K562 (cell line): ENCODE results near the gene NPDC1. TPM values are rescaled to one million over a fixed set of nuclear protein-coding genes. Genes with fewer than 3 reads are reported as not detected.
A peak's percentile ranks its signal among the peaks of the same experiment; 100 is the strongest.

ENCODE experiments used
- BRF1 ChIP-seq: IDR thresholded peaks from 3 replicates; pipeline ENCODE4 v1.6.1; 2011; ENCODE audit warnings: borderline replicate concordance, mild to moderate bottlenecking; ENCODE audit not compliant: insufficient read length; ENCODE audit errors: extremely low read depth
- GABPB1 ChIP-seq: sonication (generic); formaldehyde crosslinking; IDR thresholded peaks from 2 replicates; pipeline ENCODE4 v1.8.0; 2022; ENCODE audit warnings: mild to moderate bottlenecking, missing genetic modification reagents
- IRF1 ChIP-seq: sonication (generic); formaldehyde crosslinking; IDR thresholded peaks from 2 replicates; pipeline ENCODE4 v1.8.0; 2022; ENCODE audit warnings: missing genetic modification reagents, mild to moderate bottlenecking, borderline replicate concordance
- JUN ChIP-seq, 2 experiments: sonication (generic) in 1 of 2; formaldehyde crosslinking in 1 of 2; IDR thresholded peaks; 2 replicates each; pipeline versions ENCODE4 v1.6.1 to v1.8.0; 2012 to 2022; ENCODE audit warnings: borderline replicate concordance in 2 of 2, mild to moderate bottlenecking in 2 of 2, improper control_type of control experiment in 1 of 2, low read depth in 1 of 2, low read length in 1 of 2, missing genetic modification reagents in 1 of 2
- KAT7 ChIP-seq: sonication (generic); formaldehyde crosslinking; IDR thresholded peaks from 2 replicates; pipeline ENCODE4 v1.8.0; 2022; ENCODE audit warnings: missing genetic modification reagents, mild to moderate bottlenecking, borderline replicate concordance
- RBM39 ChIP-seq: fragments of 200-400 bp; formaldehyde crosslinking; optimal IDR thresholded peaks from 2 replicates; pipeline ENCODE3; 2018; ENCODE audit warnings: low read depth, low read length
- SIN3A ChIP-seq, 2 experiments: fragments of 150-350 bp in 1 of 2; IDR thresholded peaks; 2 replicates each; pipeline ENCODE4 v1.6.1; 2011 to 2016; ENCODE audit warnings: borderline replicate concordance in 2 of 2, low read depth in 2 of 2, low read length in 2 of 2, mild to moderate bottlenecking in 2 of 2, moderate library complexity in 2 of 2; ENCODE audit not compliant: control insufficient read depth in 1 of 2
- SMARCE1 ChIP-seq: fragments of 450-650 bp; IDR thresholded peaks from 2 replicates; pipeline ENCODE4 v1.7.1; 2016; ENCODE audit warnings: mild to moderate bottlenecking
- TCF7 ChIP-seq: sonication (generic); IDR thresholded peaks from 2 replicates; pipeline ENCODE4 v1.6.1; 2016; ENCODE audit warnings: antibody characterized with exemption, borderline replicate concordance
- ZNF23 ChIP-seq: fragments of 250-450 bp; sonication (Bioruptor Pico); IDR thresholded peaks from 2 replicates; pipeline ENCODE4 v1.4.0; 2020; ENCODE audit warnings: mild to moderate bottlenecking
- ZNF253 ChIP-seq: fragments of 250-450 bp; sonication (Bioruptor Pico); conservative IDR thresholded peaks from 2 replicates; pipeline ENCODE4 v1.6.1; 2021; ENCODE audit warnings: mild to moderate bottlenecking
- ZNF274 ChIP-seq: IDR thresholded peaks from 2 replicates; pipeline ENCODE4 v1.6.1; 2011; ENCODE audit warnings: low read depth, mild to moderate bottlenecking, low read length, moderate library complexity, borderline replicate concordance
- ZNF407 ChIP-seq: fragments of 450-650 bp; IDR thresholded peaks from 2 replicates; pipeline ENCODE4 v1.6.1; 2016; ENCODE audit warnings: low read depth
- polyA plus RNA-seq, 8 experiments: library from polyadenylated mRNA; depleted of rRNA in 4 of 8; stranded (reverse) in 5 of 8; unstranded in 3 of 8; fragments of >200 nt; fragmentation: Nextera tagmentation in 2 of 8; fragmentation: Illumina TruSeq in 1 of 8; extraction: Ambion mirVana in 2 of 8; extraction: Trizol in 1 of 8; gene quantifications; 2 replicates each; pipeline versions ENCODE4 v1.2.1 to v1.2.3, GENCODE V29; 2011 to 2014; ENCODE audit warnings: inconsistent platforms in 1 of 8, missing spikeins in 1 of 8
- total RNA-seq, 7 experiments: library from RNA; depleted of rRNA in 6 of 7; stranded (reverse); fragments of >200 nt in 6 of 7; fragmentation: Illumina TruSeq in 2 of 7; extraction: Trizol in 2 of 7; gene quantifications; 2 replicates each; pipeline versions ENCODE4 v1.2.1 to v1.2.3, GENCODE V29; 2011 to 2021; ENCODE audit warnings: low replicate concordance in 1 of 7
- TF ChIP-seq, protein P1 (sequence below): IDR thresholded peaks from 2 replicates; pipeline ENCODE4 v1.6.1; 2011; ENCODE audit warnings: borderline replicate concordance, low read depth, mild to moderate bottlenecking, moderate library complexity, low read length; ENCODE audit not compliant: insufficient read depth, poor library complexity, severe bottlenecking

NPDC1 gene
- total and polyA plus RNA-seq, 9 of the 15 experiments (the other 6 are each of a cell fraction or from before 2014, with no cell fraction given): 0.06 to 2.1 (median 0.53) TPM; not detected in 3

GRCh38 chr9:137067860-137068538 is 22.0 kb upstream of the NPDC1 start (continued):
- no peak for TF ChIP-seq BRF1
- no peak for TF ChIP-seq ZNF23
- TF ChIP-seq, protein P1, sequence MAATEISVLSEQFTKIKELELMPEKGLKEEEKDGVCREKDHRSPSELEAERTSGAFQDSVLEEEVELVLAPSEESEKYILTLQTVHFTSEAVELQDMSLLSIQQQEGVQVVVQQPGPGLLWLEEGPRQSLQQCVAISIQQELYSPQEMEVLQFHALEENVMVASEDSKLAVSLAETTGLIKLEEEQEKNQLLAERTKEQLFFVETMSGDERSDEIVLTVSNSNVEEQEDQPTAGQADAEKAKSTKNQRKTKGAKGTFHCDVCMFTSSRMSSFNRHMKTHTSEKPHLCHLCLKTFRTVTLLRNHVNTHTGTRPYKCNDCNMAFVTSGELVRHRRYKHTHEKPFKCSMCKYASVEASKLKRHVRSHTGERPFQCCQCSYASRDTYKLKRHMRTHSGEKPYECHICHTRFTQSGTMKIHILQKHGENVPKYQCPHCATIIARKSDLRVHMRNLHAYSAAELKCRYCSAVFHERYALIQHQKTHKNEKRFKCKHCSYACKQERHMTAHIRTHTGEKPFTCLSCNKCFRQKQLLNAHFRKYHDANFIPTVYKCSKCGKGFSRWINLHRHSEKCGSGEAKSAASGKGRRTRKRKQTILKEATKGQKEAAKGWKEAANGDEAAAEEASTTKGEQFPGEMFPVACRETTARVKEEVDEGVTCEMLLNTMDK: peak; percentile 77
- no peak for TF ChIP-seq IRF1 (CRISPR knock-in tag)
- TF ChIP-seq ZNF253 (CRISPR knock-in tag): no peak
- no peak for TF ChIP-seq JUN (IDR thresholded peaks at IDR 0.05; ENCODE audit: borderline replicate concordance, low read depth, low read length)
- TF ChIP-seq JUN (CRISPR knock-in tag; IDR thresholded peaks at IDR 0.05; ENCODE audit: borderline replicate concordance): no peak
- peak; percentile 69 for TF ChIP-seq GABPB1
- TF ChIP-seq TCF7: no peak
- TF ChIP-seq SMARCE1: no peak
- TF ChIP-seq KAT7 (CRISPR knock-in tag): peak; percentile 57; the same call in 1 of the 2 replicates
- no peak for TF ChIP-seq ZNF274
- TF ChIP-seq SIN3A (IDR thresholded peaks at IDR 0.05; ENCODE audit: borderline replicate concordance in 2 of 2, control insufficient read depth in 1 of 2, low read depth in 2 of 2, low read length in 2 of 2): peak in 1 of 2 experiments; percentile 49; a peak in 1 of 4 replicates
- no peak for TF ChIP-seq ZNF407
- TF ChIP-seq RBM39: no peak
